ENCODE data around the gene RCAN2. TPM values are rescaled to one million over a fixed set of nuclear protein-coding genes. Genes with fewer than 3 reads are reported as not detected.

RCAN2 gene
- total RNA-seq, 1 experiment from 2014 or later: 0.05 TPM

- no peak for DNase-seq (ENCODE audit: low read depth, low spot score)
- Histone ChIP-seq H3K4me3 (ENCODE audit: low read depth in 2 of 2, low read length in 2 of 2) (no peak overlapping the region), H3K27ac (ENCODE audit: low read length) (no peak overlapping the region), H3K36me3 (ENCODE audit: control insufficient read depth, insufficient read depth, low read length) (no peaks in the 10 kb centered on the region), H3K9me3 (ENCODE audit: control insufficient read depth, insufficient read depth, low read depth, low read length) (no peaks in the 10 kb centered on the region), H3K27me3 (ENCODE audit: control insufficient read depth, insufficient read depth, low read length) (no peaks in the 10 kb centered on the region), H3K4me1 (ENCODE audit: control insufficient read depth, insufficient read depth, low read length) (no peaks in the 10 kb centered on the region)
- CTCF ChIA-PET: no interaction called here
- intact Hi-C loops (cut with micrococcal nuclease; ENCODE audit: unreplicated experiment) (no loop called here), in situ Hi-C loops (cut with HindIII; ENCODE audit: low pct_unique_long_range_greater_than_20kb, low sequenced_read_pairs) (no loop called here)
- no TSS peak for BruUV-seq (replicated peaks)
- ATAC-seq: no peak
- no peak for TF ChIP-seq TCF7L2 (IDR thresholded peaks at IDR 0.05; ENCODE audit: low read depth, low read length)
- POLR2A ChIA-PET: no interaction called here
These were observed 204.2 kb downstream of the RCAN2 start for GRCh38 chr6:46287043-46287442.

GRCh38 chr6:46284475-46284874 lies 206.8 kb downstream of the RCAN2 start:
- in situ Hi-C loops (cut with HindIII; ENCODE audit: low pct_unique_long_range_greater_than_20kb, low sequenced_read_pairs): no loop called here
- no peaks in the 10 kb centered on the region for H3K36me3 ChIP-seq (ENCODE audit: control insufficient read depth, insufficient read depth, low read length)
- intact Hi-C loops (cut with micrococcal nuclease; ENCODE audit: unreplicated experiment): no loop called here
- H3K9me3 ChIP-seq (ENCODE audit: control insufficient read depth, insufficient read depth, low read depth, low read length): no peaks in the 10 kb centered on the region
- no peak overlapping the region for H3K27ac ChIP-seq (ENCODE audit: low read length)
- ATAC-seq: no peak
- no peaks in the 10 kb centered on the region for H3K27me3 ChIP-seq (ENCODE audit: control insufficient read depth, insufficient read depth, low read length)
- ChIA-PET POLR2A (no interaction called here), CTCF (no interaction called here)
- no TSS peak for BruUV-seq (replicated peaks)
- no peak overlapping the region for H3K4me3 ChIP-seq (ENCODE audit: low read depth in 2 of 2, low read length in 2 of 2)
- TF ChIP-seq POLR2AphosphoS5 (IDR thresholded peaks at IDR 0.05; ENCODE audit: low read depth, low read length) (no peak), SIN3A (IDR thresholded peaks at IDR 0.05; ENCODE audit: borderline replicate concordance, insufficient read depth, low read depth, low read length) (no peak), TCF7L2 (IDR thresholded peaks at IDR 0.05; ENCODE audit: low read depth, low read length) (no peak)
- no peaks in the 10 kb centered on the region for H3K4me1 ChIP-seq (ENCODE audit: control insufficient read depth, insufficient read depth, low read length)
- DNase-seq (ENCODE audit: low read depth, low spot score): no peak

GRCh38 chr6:46281110-46281509 lies 210.1 kb downstream of the RCAN2 start:
- ChIA-PET CTCF (no interaction called here), POLR2A (no interaction called here)
- no peaks in the 10 kb centered on the region for H3K27me3 ChIP-seq (ENCODE audit: control insufficient read depth, insufficient read depth, low read length)
- DNase-seq (ENCODE audit: low read depth, low spot score) (no peak), ATAC-seq (no peak)
- intact Hi-C loops (cut with micrococcal nuclease; ENCODE audit: unreplicated experiment) (no loop called here), in situ Hi-C loops (cut with HindIII; ENCODE audit: low pct_unique_long_range_greater_than_20kb, low sequenced_read_pairs) (no loop called here)
- TF ChIP-seq SIN3A (IDR thresholded peaks at IDR 0.05; ENCODE audit: borderline replicate concordance, insufficient read depth, low read depth, low read length): no peak
- TF ChIP-seq CTCF (IDR thresholded peaks at IDR 0.05): no peak
- H3K36me3 ChIP-seq (ENCODE audit: control insufficient read depth, insufficient read depth, low read length): no peaks in the 10 kb centered on the region
- no TSS peak for BruUV-seq (replicated peaks)
- H3K4me3 ChIP-seq (ENCODE audit: low read depth in 2 of 2, low read length in 2 of 2): no peak overlapping the region
- no peak overlapping the region for H3K27ac ChIP-seq (ENCODE audit: low read length)
- no peaks in the 10 kb centered on the region for H3K4me1 ChIP-seq (ENCODE audit: control insufficient read depth, insufficient read depth, low read length)
- no peaks in the 10 kb centered on the region for H3K9me3 ChIP-seq (ENCODE audit: control insufficient read depth, insufficient read depth, low read depth, low read length)

GRCh38 chr6:46279874-46280273 lies 211.4 kb downstream of the RCAN2 start:
- ATAC-seq: no peak
- H3K27me3 ChIP-seq (ENCODE audit: control insufficient read depth, insufficient read depth, low read length): no peaks in the 10 kb centered on the region
- no peak overlapping the region for H3K27ac ChIP-seq (ENCODE audit: low read length)
- ChIA-PET POLR2A (no interaction called here), CTCF (no interaction called here)
- intact Hi-C loops (cut with micrococcal nuclease; ENCODE audit: unreplicated experiment) (no loop called here), in situ Hi-C loops (cut with HindIII; ENCODE audit: low pct_unique_long_range_greater_than_20kb, low sequenced_read_pairs) (no loop called here)
- no peaks in the 10 kb centered on the region for H3K36me3 ChIP-seq (ENCODE audit: control insufficient read depth, insufficient read depth, low read length)
- H3K4me1 ChIP-seq (ENCODE audit: control insufficient read depth, insufficient read depth, low read length): no peaks in the 10 kb centered on the region
- DNase-seq (ENCODE audit: low read depth, low spot score): no peak
- TF ChIP-seq SIN3A (IDR thresholded peaks at IDR 0.05; ENCODE audit: borderline replicate concordance, insufficient read depth, low read depth, low read length) (no peak), TCF7L2 (IDR thresholded peaks at IDR 0.05; ENCODE audit: low read depth, low read length) (no peak)
- H3K9me3 ChIP-seq (ENCODE audit: control insufficient read depth, insufficient read depth, low read depth, low read length): no peaks in the 10 kb centered on the region
- BruUV-seq (replicated peaks): no TSS peak
- no peak overlapping the region for H3K4me3 ChIP-seq (ENCODE audit: low read depth in 2 of 2, low read length in 2 of 2)
